Inflammatory macrophage treated with lipopolysaccharide for 1 hour (primary cell): ENCODE data around the gene TK1.
A peak's percentile ranks its signal among the peaks of the same experiment; 100 is the strongest.

Source experiments
- DNase-seq, 2 donors: peaks; one replicate each; pipeline ENCODE4 v3.0.0-alpha.2; 2020 to 2022

Gene TK1

GRCh38 chr17:78132767-78133178 is 54.1 kb downstream of the TK1 start:
- no peak for DNase-seq

- no peak for DNase-seq
Measured at GRCh38 chr17:78132084-78132676, 54.7 kb downstream of the TK1 start.

GRCh38 chr17:78131172-78132083 is 55.4 kb downstream of the TK1 start:
- peak in 1 of 2 donors; percentile 23 for DNase-seq

GRCh38 chr17:78130437-78131101 is 56.3 kb downstream of the TK1 start, which contains the start of gene TMC8:
TMC8 (plus strand) TSS chr17:78130771; CDS start chr17:78131589, 818 bp downstream.
- peak in 1 of 2 donors; percentile 24 for DNase-seq

GRCh38 chr17:78130090-78130436 is 56.8 kb downstream of the TK1 start:
- no peak for DNase-seq

GRCh38 chr17:78129351-78130089 is 57.3 kb downstream of the TK1 start:
- no peak for DNase-seq

GRCh38 chr17:78128551-78129350 is 58.1 kb downstream of the TK1 start, which contains the start of gene TMC6:
TMC6 (minus strand) TSS chr17:78128755; CDS start chr17:78126832, 1,923 bp downstream.
- peak in 1 of 2 donors; percentile 25 for DNase-seq

- DNase-seq = peak in 1 of 2 donors; percentile 7
Measured at GRCh38 chr17:78127888-78128550, 58.8 kb downstream of the TK1 start.

GRCh38 chr17:78127239-78127887 is 59.5 kb downstream of the TK1 start:
- peak; percentile 73 to 80 for DNase-seq

GRCh38 chr17:78126895-78127238 is 60.0 kb downstream of the TK1 start:
- no peak for DNase-seq

GRCh38 chr17:78125976-78126894 is 60.6 kb downstream of the TK1 start:
- no peak for DNase-seq

- no peak for DNase-seq
Measured at GRCh38 chr17:78125138-78125913, 61.5 kb downstream of the TK1 start.

- DNase-seq = no peak
Measured at GRCh38 chr17:78124836-78125137, 62.1 kb downstream of the TK1 start.
